Measurements from ENCODE around the gene SEC16B.

SEC16B gene

GRCh38 chr1:177897998-177898654, 71.7 kb downstream of the SEC16B start:
- TF ChIP-seq FOXM1 (IDR thresholded peaks at IDR 0.05; ENCODE audit: borderline replicate concordance, low read depth) (no peak), TAF1 (IDR thresholded peaks at IDR 0.05; ENCODE audit: low read depth) (no peak), EP300 (IDR thresholded peaks at IDR 0.05; ENCODE audit: borderline replicate concordance) (no peak), TCF12 (IDR thresholded peaks at IDR 0.05; ENCODE audit: low read depth) (no peak), CREB1 (IDR thresholded peaks at IDR 0.05; ENCODE audit: low read depth) (no peak), TEAD4 (IDR thresholded peaks at IDR 0.05) (no peak), YY1 (IDR thresholded peaks at IDR 0.05; ENCODE audit: low read depth) (no peak), REST (IDR thresholded peaks at IDR 0.05; ENCODE audit: low read depth) (no peak), MAX (IDR thresholded peaks at IDR 0.05) (no peak), ZBTB7A (IDR thresholded peaks at IDR 0.05; ENCODE audit: low read depth) (no peak), USF1 (IDR thresholded peaks at IDR 0.05) (no peak), CEBPB (IDR thresholded peaks at IDR 0.05) (no peak), RAD21 (IDR thresholded peaks at IDR 0.05; ENCODE audit: low read depth) (no peak)

GRCh38 chr1:177897281-177897997, 72.4 kb downstream of the SEC16B start:
- TF ChIP-seq EGR1 (IDR thresholded peaks at IDR 0.05), result no peak
- TF ChIP-seq TEAD4 (IDR thresholded peaks at IDR 0.05), result no peak
- no peak for TF ChIP-seq CREB1 (IDR thresholded peaks at IDR 0.05; ENCODE audit: low read depth)
- no peak for TF ChIP-seq YY1 (IDR thresholded peaks at IDR 0.05; ENCODE audit: low read depth)
- TF ChIP-seq CEBPB (IDR thresholded peaks at IDR 0.05), result no peak
- TF ChIP-seq EP300 (IDR thresholded peaks at IDR 0.05; ENCODE audit: borderline replicate concordance), result no peak
- no peak for TF ChIP-seq TAF1 (IDR thresholded peaks at IDR 0.05; ENCODE audit: low read depth)
- no peak for TF ChIP-seq RAD21 (IDR thresholded peaks at IDR 0.05; ENCODE audit: low read depth)
- TF ChIP-seq REST (IDR thresholded peaks at IDR 0.05; ENCODE audit: low read depth), result no peak
- TF ChIP-seq NFIC (IDR thresholded peaks at IDR 0.05), result no peak
- no peak for TF ChIP-seq TCF12 (IDR thresholded peaks at IDR 0.05; ENCODE audit: low read depth)

Measured in Ishikawa (cell line).